Activated CD8-positive, alpha-beta T cell treated with anti-CD3 and anti-CD28 coated beads for 36 hours (primary cell): ENCODE data around the gene WNT9A. TPM values are rescaled to one million over a fixed set of nuclear protein-coding genes. Genes with fewer than 3 reads are reported as not detected.
"Not testable (repeated sequence)": the region's sequence is repeated elsewhere in the genome, so short reads cannot be mapped to it uniquely, and the experiment has no call there.

Experiments used
- ATAC-seq: fragments of 200-7000 bp; cut with Tn5 transposase; one replicate; pipeline ENCODE4 v1.10.0; 2021; ENCODE audit warnings: mild to moderate bottlenecking, moderate library complexity
- CTCF ChIA-PET: fragments of 350-600 bp; sonication (Branson Sonifier 250); formaldehyde crosslinking; loops from one replicate; lab custom pipeline; 2021; ENCODE audit warnings: antibody characterized with exemption; lab: Charles Lee
- POLR2A ChIA-PET: fragments of 350-600 bp; sonication (Branson Sonifier 250); formaldehyde crosslinking; loops from one replicate; lab custom pipeline; 2021; ENCODE audit warnings: antibody characterized with exemption; lab: Charles Lee
- DNase-seq: peaks from one replicate; pipeline ENCODE4 v3.0.0-alpha.2; 2020
- H3K27ac Mint-ChIP-seq: one replicate; pipeline ENCODE4 v1.8.0; 2021; ENCODE audit warnings: mild to moderate bottlenecking, mixed read lengths
- H3K27me3 Mint-ChIP-seq: one replicate; pipeline ENCODE4 v1.8.0; 2021; ENCODE audit warnings: mixed read lengths
- H3K36me3 Mint-ChIP-seq: one replicate; pipeline ENCODE4 v1.8.0; 2021; ENCODE audit warnings: low read depth, mixed read lengths
- H3K4me1 Mint-ChIP-seq: one replicate; pipeline ENCODE4 v1.8.0; 2021; ENCODE audit warnings: low read depth, mixed read lengths
- H3K4me3 Mint-ChIP-seq: one replicate; pipeline ENCODE4 v1.8.0; 2021; ENCODE audit warnings: mild to moderate bottlenecking, moderate library complexity, mixed read lengths
- H3K9me3 Mint-ChIP-seq: one replicate; pipeline ENCODE4 v1.8.0; 2021; ENCODE audit warnings: mixed read lengths
- intact Hi-C: fragments of 100-400 bp; cut with micrococcal nuclease; formaldehyde crosslinking; loops from one replicate; pipeline ENCODE4 v1.10.0; 2022
- total RNA-seq, 2 experiments: library from RNA; stranded (reverse); gene quantifications; one replicate each; pipeline ENCODE4 v1.2.3, GENCODE V29; 2021
- TF ChIP-seq, protein P1 (sequence below): fragments of 200-600 bp; IDR thresholded peaks from one replicate; pipeline ENCODE4 v1.8.0; 2022; ENCODE audit warnings: antibody characterized with exemption, mild to moderate bottlenecking

WNT9A gene
- total RNA-seq, 2 experiments from 2014 or later = not detected

DNA sequence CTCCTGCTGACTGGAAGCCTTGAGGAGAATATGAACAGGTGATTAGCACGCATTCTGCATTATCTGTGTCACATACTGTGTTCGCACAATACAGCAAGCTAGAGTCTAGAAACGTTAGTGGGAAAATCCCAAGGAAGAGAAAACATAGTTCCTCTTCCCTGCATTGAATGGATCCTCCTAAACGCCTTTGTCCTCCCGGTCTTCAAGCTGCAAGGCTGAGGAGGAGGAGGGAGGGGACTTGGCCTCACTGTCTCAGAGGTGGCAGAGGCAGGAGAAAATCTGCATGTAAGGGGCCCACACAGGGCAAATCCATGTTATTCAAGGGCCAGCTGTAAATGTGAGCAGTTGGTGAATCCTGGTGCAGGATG, 34.4 kb downstream of the WNT9A start:
- Mint-ChIP-seq H3K9me3 (no peaks in the 10 kb centered on the region), H3K4me1 (no peaks in the 10 kb centered on the region), H3K36me3 (no peaks in the 10 kb centered on the region), H3K27ac (no peak overlapping the region), H3K4me3 (no peak overlapping the region), H3K27me3 (no peaks in the 10 kb centered on the region)
- ATAC-seq (no peak), DNase-seq (no peak)
- CTCF ChIA-PET = interaction anchor here (1.6 kb wide), 1 partner anchor 217 kb away, joined by 3 read pairs; no protein-coding TSS in a partner anchor
- POLR2A ChIA-PET = no interaction called here
- TF ChIP-seq, protein P1, sequence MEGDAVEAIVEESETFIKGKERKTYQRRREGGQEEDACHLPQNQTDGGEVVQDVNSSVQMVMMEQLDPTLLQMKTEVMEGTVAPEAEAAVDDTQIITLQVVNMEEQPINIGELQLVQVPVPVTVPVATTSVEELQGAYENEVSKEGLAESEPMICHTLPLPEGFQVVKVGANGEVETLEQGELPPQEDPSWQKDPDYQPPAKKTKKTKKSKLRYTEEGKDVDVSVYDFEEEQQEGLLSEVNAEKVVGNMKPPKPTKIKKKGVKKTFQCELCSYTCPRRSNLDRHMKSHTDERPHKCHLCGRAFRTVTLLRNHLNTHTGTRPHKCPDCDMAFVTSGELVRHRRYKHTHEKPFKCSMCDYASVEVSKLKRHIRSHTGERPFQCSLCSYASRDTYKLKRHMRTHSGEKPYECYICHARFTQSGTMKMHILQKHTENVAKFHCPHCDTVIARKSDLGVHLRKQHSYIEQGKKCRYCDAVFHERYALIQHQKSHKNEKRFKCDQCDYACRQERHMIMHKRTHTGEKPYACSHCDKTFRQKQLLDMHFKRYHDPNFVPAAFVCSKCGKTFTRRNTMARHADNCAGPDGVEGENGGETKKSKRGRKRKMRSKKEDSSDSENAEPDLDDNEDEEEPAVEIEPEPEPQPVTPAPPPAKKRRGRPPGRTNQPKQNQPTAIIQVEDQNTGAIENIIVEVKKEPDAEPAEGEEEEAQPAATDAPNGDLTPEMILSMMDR = no peak
- intact Hi-C loops = no loop called here

DNA sequence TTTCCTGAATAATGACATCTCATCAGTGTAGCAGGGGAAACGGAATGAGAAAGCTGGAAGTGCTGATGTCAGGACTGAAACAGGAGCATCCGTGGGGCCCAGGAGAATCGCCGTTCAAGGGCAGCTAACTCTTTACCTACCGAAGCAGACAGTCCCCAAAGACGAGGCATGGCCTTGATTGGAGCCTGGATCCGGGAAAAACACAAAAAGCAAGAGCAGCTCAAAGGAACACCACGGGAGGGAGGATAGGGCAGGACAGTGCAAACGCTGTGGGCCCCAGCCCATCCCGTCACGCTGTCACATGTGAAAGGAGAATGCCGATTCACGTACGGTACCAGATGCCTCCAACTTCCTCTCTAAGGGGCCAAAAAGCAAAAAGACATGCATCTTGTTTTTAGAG, 34.9 kb downstream of the WNT9A start:
- no peaks in the 10 kb centered on the region for H3K4me1 Mint-ChIP-seq
- no peak overlapping the region for H3K27ac Mint-ChIP-seq
- DNase-seq (no peak), ATAC-seq (no peak)
- intact Hi-C loops = no loop called here
- no peaks in the 10 kb centered on the region for H3K27me3 Mint-ChIP-seq
- no peaks in the 10 kb centered on the region for H3K9me3 Mint-ChIP-seq
- ChIA-PET CTCF (interaction anchor here (1.6 kb wide), 1 partner anchor 217 kb away, joined by 3 read pairs; no protein-coding TSS in a partner anchor), POLR2A (no interaction called here)
- no peaks in the 10 kb centered on the region for H3K36me3 Mint-ChIP-seq
- TF ChIP-seq, protein P1 = no peak
- H3K4me3 Mint-ChIP-seq = no peak overlapping the region

DNA sequence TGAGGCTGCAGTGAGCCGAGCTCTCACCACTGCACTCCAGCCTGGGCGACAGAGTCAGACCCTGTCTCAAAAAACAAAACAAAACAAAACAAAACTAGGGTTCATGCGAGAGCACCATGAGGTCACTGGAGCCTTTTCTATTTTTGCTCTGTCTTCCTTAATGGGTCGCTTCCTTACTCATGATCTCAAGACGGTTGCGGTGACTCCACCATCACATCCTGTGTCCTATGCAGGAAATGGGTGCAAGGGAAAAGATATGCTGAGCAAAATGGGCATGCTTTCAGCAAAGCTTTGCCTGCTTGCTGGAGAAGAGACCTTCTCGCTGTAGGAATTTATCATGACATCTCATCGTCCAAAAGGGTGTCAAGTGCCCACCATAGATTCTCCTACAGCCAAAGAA, 36.4 kb downstream of the WNT9A start:
- Mint-ChIP-seq H3K27me3 (no peaks in the 10 kb centered on the region), H3K4me1 (no peaks in the 10 kb centered on the region), H3K4me3 (no peak overlapping the region), H3K36me3 (no peaks in the 10 kb centered on the region), H3K9me3 (no peaks in the 10 kb centered on the region), H3K27ac (no peak overlapping the region)
- CTCF ChIA-PET = interaction anchor here (1.5 kb wide), 1 partner anchor 62 kb away, joined by 5 read pairs; no protein-coding TSS in a partner anchor
- ATAC-seq (no peak), DNase-seq (no peak)
- intact Hi-C loops = no loop called here
- POLR2A ChIA-PET = no interaction called here
- TF ChIP-seq, protein P1 = no peak

DNA sequence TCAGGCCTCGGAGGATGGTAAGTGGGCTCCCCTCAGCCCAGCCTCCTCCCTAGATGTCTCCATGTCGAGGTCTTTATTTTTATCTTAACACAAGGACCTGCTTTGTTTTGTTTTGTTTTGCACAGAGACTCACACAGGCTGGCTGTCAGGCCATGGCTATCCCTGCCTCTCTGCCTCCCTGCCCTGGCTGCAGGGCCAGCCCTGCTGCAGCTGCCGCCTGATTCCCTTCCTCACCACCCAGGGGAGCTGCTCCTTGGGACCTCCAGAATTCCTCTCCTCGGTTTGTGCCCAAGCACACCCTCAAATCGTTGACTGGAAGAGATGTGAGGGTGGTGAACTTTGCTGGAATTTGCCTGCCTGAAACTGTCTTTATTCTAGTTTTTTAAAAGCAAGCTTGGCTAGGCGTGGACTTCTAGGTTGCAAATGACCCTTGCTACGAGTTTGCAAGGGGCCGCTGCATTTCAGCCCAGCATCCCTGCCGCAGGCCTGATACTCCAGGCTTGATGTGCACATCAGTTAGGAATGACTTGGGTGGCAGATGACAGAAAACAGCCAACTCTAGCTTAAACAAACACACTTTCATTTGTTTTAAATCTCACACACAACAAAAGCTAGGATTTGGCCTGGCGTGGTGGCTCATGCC, 37.1 kb downstream of the WNT9A start:
- H3K4me1 Mint-ChIP-seq = no peaks in the 10 kb centered on the region
- DNase-seq = no peak
- ATAC-seq = no peak
- no peaks in the 10 kb centered on the region for H3K9me3 Mint-ChIP-seq
- H3K36me3 Mint-ChIP-seq = no peaks in the 10 kb centered on the region
- H3K27me3 Mint-ChIP-seq = no peaks in the 10 kb centered on the region
- H3K4me3 Mint-ChIP-seq = no peak overlapping the region
- intact Hi-C loops = no loop called here
- ChIA-PET POLR2A (no interaction called here), CTCF (interaction anchor here (1.5 kb wide), 1 partner anchor 61 kb away, joined by 5 read pairs; no protein-coding TSS in a partner anchor)
- TF ChIP-seq, protein P1 = no peak
- H3K27ac Mint-ChIP-seq = no peak overlapping the region

DNA sequence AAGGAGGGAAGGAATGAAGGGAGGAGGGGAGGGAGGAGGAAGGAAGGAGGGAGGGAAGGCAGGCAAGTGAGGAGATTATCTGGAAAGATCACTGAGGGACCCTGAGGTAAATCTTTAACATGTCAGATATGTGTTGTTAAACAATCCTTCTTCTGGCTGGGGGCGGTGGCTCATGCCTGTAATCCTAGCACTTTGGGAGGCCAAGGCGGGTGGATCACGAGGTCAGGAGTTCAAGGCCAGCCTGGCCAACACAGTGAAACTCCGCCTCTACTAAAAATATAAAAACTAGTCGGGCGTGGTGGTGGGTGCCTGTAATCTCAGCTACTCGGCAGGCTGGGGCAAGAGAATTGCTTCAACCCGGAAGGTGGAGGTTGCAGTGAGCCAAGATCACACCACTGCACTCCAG, 37.8 kb downstream of the WNT9A start:
- DNase-seq, POLR2A ChIA-PET: not testable (repeated sequence)
- CTCF ChIA-PET = interaction anchor here (1.5 kb wide), 1 partner anchor 61 kb away, joined by 5 read pairs; no protein-coding TSS in a partner anchor

More for the DNA sequence above, 37.8 kb downstream of the WNT9A start:
- H3K4me1 Mint-ChIP-seq, H3K36me3 Mint-ChIP-seq, H3K9me3 Mint-ChIP-seq, intact Hi-C loops, H3K27ac Mint-ChIP-seq, H3K4me3 Mint-ChIP-seq, H3K27me3 Mint-ChIP-seq, ATAC-seq: not testable (repeated sequence)
